Kidney (tissue), 14 donors: Measurements from ENCODE around the gene RCAN2. TPM values are rescaled to one million over a fixed set of nuclear protein-coding genes. Genes with fewer than 3 reads are reported as not detected.

ENCODE experiments used
- DNase-seq, 5 donors: peaks; one replicate each; pipeline ENCODE4 v3.0.0-alpha.2; 2013 to 2020
- FAIRE-seq: peaks from 2 replicates; lab custom pipeline; 2012; peaks lifted over from hg19 to GRCh38; lab: Jason Lieb, UNC
- H3K27ac ChIP-seq, 2 donors: one replicate each; pipeline ENCODE4 v1.7.0; 2013; ENCODE audit warnings: low read depth in 2 of 2, low read length in 2 of 2, inconsistent platforms in 1 of 2
- H3K27me3 ChIP-seq: one replicate; pipeline ENCODE4 v1.7.1; 2013; ENCODE audit warnings: low read length, inconsistent platforms; ENCODE audit not compliant: control insufficient read depth, insufficient read depth
- H3K36me3 ChIP-seq, 3 donors: one replicate each; pipeline versions ENCODE4 v1.7.0 to v1.7.1; 2013; ENCODE audit warnings: low read length in 3 of 3, control low read depth in 1 of 3, inconsistent platforms in 1 of 3; ENCODE audit not compliant: insufficient read depth in 3 of 3, control insufficient read depth in 2 of 3
- H3K4me1 ChIP-seq, 3 donors: one replicate each; pipeline versions ENCODE4 v1.7.0 to v1.7.1; 2013; ENCODE audit warnings: low read length in 3 of 3, inconsistent platforms in 1 of 3, low read depth in 1 of 3; ENCODE audit not compliant: control insufficient read depth in 2 of 3, insufficient read depth in 2 of 3
- H3K4me3 ChIP-seq, 3 donors: one replicate each; pipeline versions ENCODE4 v1.7.0 to v1.8.1; 2013; ENCODE audit warnings: low read length in 3 of 3, control low read depth in 1 of 3, inconsistent platforms in 1 of 3
- H3K9ac ChIP-seq, 3 donors: one replicate each; pipeline versions ENCODE4 v1.7.0 to v1.7.1; 2013; ENCODE audit warnings: low read length in 3 of 3, control low read depth in 1 of 3, inconsistent platforms in 1 of 3
- H3K9me3 ChIP-seq, 3 donors: one replicate each; pipeline versions ENCODE4 v1.7.0 to v1.7.1; 2013; ENCODE audit warnings: low read length in 3 of 3, control low read depth in 1 of 3, inconsistent platforms in 1 of 3; ENCODE audit not compliant: control insufficient read depth in 2 of 3, insufficient read depth in 1 of 3
- intact Hi-C: fragments of 100-400 bp; cut with DNase I; formaldehyde crosslinking; loops from one replicate; pipeline ENCODE4 v1.11.1; 2022
- polyA plus RNA-seq: library from polyadenylated mRNA; stranded (reverse); fragments of 350-450 nt; fragmentation: Illumina TruSeq; extraction: RNeasy Lipid Tissue Mini Kit (QIAGEN cat#74804); gene quantifications from one replicate; pipeline ENCODE4 v1.2.3, GENCODE V29; 2014; ENCODE audit warnings: low read depth, low replicate concordance; ENCODE audit not compliant: insufficient read depth
- total RNA-seq: library from RNA; stranded (reverse); fragmentation: NEBNext Ultra II Directional; extraction: Animal tissue kit (Norgen Biotek cat#: 25700); gene quantifications from one replicate; pipeline ENCODE4 v1.2.1, GENCODE V29; 2021
- TF ChIP-seq, protein P1 (sequence below): IDR thresholded peaks from 3 replicates; pipeline ENCODE4 v1.5.1; 2012; ENCODE audit warnings: mild to moderate bottlenecking, moderate library complexity, borderline replicate concordance; ENCODE audit not compliant: insufficient read depth; ENCODE audit errors: extremely low read depth
- donor health status: control.
- donor health status: control.
- donor health status: control.
- donor health status: control.
- donor health status: control.
- donor health status: DM: yes; HTN: yes; CAD: no.
- donor health status: Normal renal cell carcinoma (clear cell type).

The RCAN2 gene
- total and polyA plus RNA-seq, 2 donors from 2014 or later, result 25.7 to 37.4 TPM

DNA sequence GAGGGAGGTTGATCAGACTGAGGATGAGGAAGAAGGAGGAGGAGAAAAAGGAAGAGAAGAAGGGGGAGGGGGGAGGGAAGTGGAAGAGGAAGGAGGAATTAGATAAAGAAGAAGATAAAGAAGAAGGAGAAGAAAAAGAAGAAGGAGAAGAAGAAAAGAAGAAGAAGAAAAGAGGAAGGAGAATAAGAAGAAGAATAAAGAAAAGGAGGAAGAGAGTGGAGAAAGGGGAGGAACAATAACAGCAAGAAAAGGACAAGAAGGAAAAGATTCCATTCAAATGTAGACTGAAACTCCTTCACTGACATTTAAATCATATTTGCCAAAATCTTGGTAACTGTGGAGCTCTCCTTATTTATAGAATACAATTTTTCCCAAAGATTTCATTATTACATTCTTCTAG lies 34.3 kb upstream of the RCAN2 start:
- H3K9me3 ChIP-seq, result no peaks in the 10 kb centered on the region
- no peak for FAIRE-seq
- intact Hi-C loops, result no loop called here
- no peaks in the 10 kb centered on the region for H3K4me1 ChIP-seq
- DNase-seq, result no peak
- TF ChIP-seq, protein P1, sequence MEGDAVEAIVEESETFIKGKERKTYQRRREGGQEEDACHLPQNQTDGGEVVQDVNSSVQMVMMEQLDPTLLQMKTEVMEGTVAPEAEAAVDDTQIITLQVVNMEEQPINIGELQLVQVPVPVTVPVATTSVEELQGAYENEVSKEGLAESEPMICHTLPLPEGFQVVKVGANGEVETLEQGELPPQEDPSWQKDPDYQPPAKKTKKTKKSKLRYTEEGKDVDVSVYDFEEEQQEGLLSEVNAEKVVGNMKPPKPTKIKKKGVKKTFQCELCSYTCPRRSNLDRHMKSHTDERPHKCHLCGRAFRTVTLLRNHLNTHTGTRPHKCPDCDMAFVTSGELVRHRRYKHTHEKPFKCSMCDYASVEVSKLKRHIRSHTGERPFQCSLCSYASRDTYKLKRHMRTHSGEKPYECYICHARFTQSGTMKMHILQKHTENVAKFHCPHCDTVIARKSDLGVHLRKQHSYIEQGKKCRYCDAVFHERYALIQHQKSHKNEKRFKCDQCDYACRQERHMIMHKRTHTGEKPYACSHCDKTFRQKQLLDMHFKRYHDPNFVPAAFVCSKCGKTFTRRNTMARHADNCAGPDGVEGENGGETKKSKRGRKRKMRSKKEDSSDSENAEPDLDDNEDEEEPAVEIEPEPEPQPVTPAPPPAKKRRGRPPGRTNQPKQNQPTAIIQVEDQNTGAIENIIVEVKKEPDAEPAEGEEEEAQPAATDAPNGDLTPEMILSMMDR, result no peak
- H3K27me3 ChIP-seq, result no peaks in the 10 kb centered on the region
- H3K27ac ChIP-seq, result no peak overlapping the region
- no peaks in the 10 kb centered on the region for H3K36me3 ChIP-seq
- H3K4me3 ChIP-seq, result no peak overlapping the region
- H3K9ac ChIP-seq, result no peak overlapping the region

DNA sequence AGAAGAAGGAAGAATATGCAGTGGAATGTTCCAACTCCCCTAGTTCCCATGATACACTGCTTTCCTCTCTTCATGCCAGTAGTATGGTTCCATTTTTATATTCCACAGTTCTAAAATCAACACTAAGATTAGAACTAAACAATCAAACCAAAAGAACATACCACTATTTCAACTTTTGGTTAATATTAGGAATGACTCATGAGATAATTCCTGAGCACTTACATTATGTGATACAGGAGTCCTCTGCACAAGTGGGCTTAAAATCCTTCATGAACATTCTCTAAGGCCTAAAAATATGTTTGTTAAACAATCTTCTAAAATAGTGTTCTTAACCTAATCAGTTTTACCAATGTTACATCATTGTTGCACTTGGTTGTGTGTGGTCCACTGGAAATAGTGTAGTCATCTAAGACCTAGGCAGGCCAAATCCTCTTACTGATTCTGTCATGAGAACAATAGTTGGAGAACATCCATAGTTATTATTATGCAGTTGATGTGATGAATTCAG lies 30.3 kb upstream of the RCAN2 start:
- H3K4me1 ChIP-seq, result no peaks in the 10 kb centered on the region
- intact Hi-C loops, result no loop called here
- TF ChIP-seq, protein P1, result no peak
- no peaks in the 10 kb centered on the region for H3K9me3 ChIP-seq
- H3K9ac ChIP-seq, result no peak overlapping the region
- no peak for DNase-seq
- H3K36me3 ChIP-seq, result no peaks in the 10 kb centered on the region
- no peak overlapping the region for H3K27ac ChIP-seq
- no peak overlapping the region for H3K4me3 ChIP-seq
- FAIRE-seq, result no peak
- H3K27me3 ChIP-seq, result no peaks in the 10 kb centered on the region

DNA sequence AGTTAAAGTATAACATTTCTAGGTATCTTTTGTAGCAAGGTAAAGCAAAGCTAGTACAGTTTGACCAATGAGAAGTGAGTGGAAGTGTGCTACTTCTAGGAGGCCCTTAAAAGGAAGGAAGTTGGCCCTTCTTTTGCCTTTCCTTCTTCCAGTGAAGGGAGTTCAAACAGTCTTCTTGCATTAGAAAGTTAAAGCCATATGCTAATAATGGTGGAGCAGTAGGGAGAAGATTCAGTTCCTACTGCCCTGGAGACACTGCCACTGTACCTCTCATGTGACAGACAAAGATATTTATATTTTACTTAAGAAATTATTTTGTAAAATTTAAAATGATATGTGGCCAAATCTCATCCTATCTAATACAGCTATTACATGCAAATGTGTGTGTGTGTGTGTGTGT lies 26.0 kb upstream of the RCAN2 start:
- FAIRE-seq, result no peak
- Histone ChIP-seq H3K4me1 (no peaks in the 10 kb centered on the region), H3K27ac (no peak overlapping the region), H3K9ac (no peak overlapping the region), H3K27me3 (no peaks in the 10 kb centered on the region), H3K4me3 (no peak overlapping the region), H3K36me3 (no peaks in the 10 kb centered on the region), H3K9me3 (no peaks in the 10 kb centered on the region)
- TF ChIP-seq, protein P1, result no peak
- no peak for DNase-seq
- intact Hi-C loops, result no loop called here

DNA sequence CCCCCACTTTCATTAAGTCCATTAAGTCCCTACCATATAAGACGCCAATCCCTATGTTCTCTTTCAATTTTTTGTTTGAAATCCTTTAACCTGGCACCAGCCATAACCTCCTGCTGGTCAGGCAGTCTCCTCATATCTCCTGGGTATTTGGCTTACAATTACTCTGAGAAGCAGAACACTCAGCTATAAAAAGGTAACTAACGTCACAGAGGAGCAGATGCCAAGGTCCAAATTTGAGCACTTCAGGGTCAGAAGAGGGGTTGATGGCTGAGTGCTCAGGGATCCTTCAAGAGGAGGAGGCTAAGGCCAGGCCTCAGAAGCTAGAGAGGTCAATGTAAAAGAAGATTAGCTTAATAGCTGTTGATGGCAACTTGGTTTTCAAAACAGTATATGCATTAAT lies 22.3 kb upstream of the RCAN2 start:
- Histone ChIP-seq H3K9ac (no peak overlapping the region), H3K9me3 (no peaks in the 10 kb centered on the region), H3K4me3 (no peak overlapping the region), H3K36me3 (no peaks in the 10 kb centered on the region), H3K4me1 (peaks cover 0 to 2% (median 0%) of the 10 kb centered on the region in 3 donors), H3K27me3 (no peaks in the 10 kb centered on the region), H3K27ac (no peak overlapping the region)
- DNase-seq (no peak), FAIRE-seq (no peak)
- intact Hi-C loops, result no loop called here
- TF ChIP-seq, protein P1, result no peak
